Erythroblast (primary cell): ENCODE measurements around the gene PCID2.

Source experiments
- GATA1 ChIP-seq: IDR thresholded peaks from 2 replicates; pipeline ENCODE4 v1.6.1; 2011; ENCODE audit warnings: low read depth, mild to moderate bottlenecking, control low read depth, low read length, moderate library complexity
- POLR2A ChIP-seq: IDR thresholded peaks from 2 replicates; pipeline ENCODE4 v1.6.1; 2011; ENCODE audit warnings: mild to moderate bottlenecking, low read length

- no peak for TF ChIP-seq POLR2A
- no peak for TF ChIP-seq GATA1
These were observed 49.5 kb downstream of the PCID2 start for GRCh38 chr13:113158946-113159345.
